GM21423 (cell line): Measurements from ENCODE around the gene USP17L30.
"Not testable (repeated sequence)": the region's sequence is repeated elsewhere in the genome, so short reads cannot be mapped to it uniquely, and the experiment has no call there.

Experiments
- ATAC-seq: cut with Tn5 transposase; IDR thresholded peaks from one replicate; pipeline ENCODE4 v1.9.1; 2021; ENCODE audit warnings: mild to moderate bottlenecking, moderate library complexity; ENCODE audit not compliant: unreplicated experiment

The USP17L30 gene

GRCh38 chr4:9362829-9363228 is at the start of gene USP17L30:
USP17L30 (plus strand) TSS chr4:9363129; CDS start chr4:9363129, 0 bp downstream.
- ATAC-seq: not testable (repeated sequence)

- not testable (repeated sequence) for ATAC-seq
These were observed 38.7 kb upstream of the USP17L30 start for GRCh38 chr4:9324191-9324590.

- not testable (repeated sequence) for ATAC-seq
These were observed 38.1 kb upstream of the USP17L30 start, which contains the start of gene USP17L24 for GRCh38 chr4:9324865-9325264. USP17L24 (plus strand) TSS chr4:9325165; CDS start chr4:9325165, 0 bp downstream.

- ATAC-seq: not testable (repeated sequence)
These were observed 33.3 kb upstream of the USP17L30 start, which contains the start of gene USP17L25 for GRCh38 chr4:9329611-9330010. USP17L25 (plus strand) TSS chr4:9329911; CDS start chr4:9329911, 0 bp downstream.

GRCh38 chr4:9334358-9334757 is 28.6 kb upstream of the USP17L30 start, which contains the start of gene USP17L26:
USP17L26 (plus strand) TSS chr4:9334658; CDS start chr4:9334658, 0 bp downstream.
- ATAC-seq: not testable (repeated sequence)

- not testable (repeated sequence) for ATAC-seq
These were observed 23.8 kb upstream of the USP17L30 start, which contains the start of gene USP17L5 for GRCh38 chr4:9339103-9339502. USP17L5 (plus strand) TSS chr4:9339403; CDS start chr4:9339403, 0 bp downstream.

- ATAC-seq: not testable (repeated sequence)
These were observed 19.1 kb upstream of the USP17L30 start, which contains the start of gene USP17L27 for GRCh38 chr4:9343848-9344247. USP17L27 (plus strand) TSS chr4:9344148; CDS start chr4:9344148, 0 bp downstream.

GRCh38 chr4:9348593-9348992 is 14.3 kb upstream of the USP17L30 start, which contains the start of gene USP17L28:
USP17L28 (plus strand) TSS chr4:9348893; CDS start chr4:9348893, 0 bp downstream.
- not testable (repeated sequence) for ATAC-seq

GRCh38 chr4:9350866-9351265 is 12.1 kb upstream of the USP17L30 start:
- not testable (repeated sequence) for ATAC-seq

- ATAC-seq: not testable (repeated sequence)
These were observed 9.6 kb upstream of the USP17L30 start, which contains the start of gene USP17L29 for GRCh38 chr4:9353338-9353737. USP17L29 (plus strand) TSS chr4:9353638; CDS start chr4:9353638, 0 bp downstream.

GRCh38 chr4:9379881-9380280 is 17.0 kb downstream of the USP17L30 start:
- ATAC-seq: not testable (repeated sequence)

GRCh38 chr4:9381012-9381534 is 18.1 kb downstream of the USP17L30 start:
- ATAC-seq: not testable (repeated sequence)

- ATAC-seq: no peak
These were observed 21.2 kb downstream of the USP17L30 start for GRCh38 chr4:9384126-9384525.

GRCh38 chr4:9389001-9389400 is 26.1 kb downstream of the USP17L30 start:
- ATAC-seq: not testable (repeated sequence)

GRCh38 chr4:9405774-9406173 is 42.8 kb downstream of the USP17L30 start:
- ATAC-seq: not testable (repeated sequence)

- ATAC-seq: not testable (repeated sequence)
These were observed 43.6 kb downstream of the USP17L30 start for GRCh38 chr4:9406491-9406890.

GRCh38 chr4:9409793-9410192 is 46.9 kb downstream of the USP17L30 start:
- no peak for ATAC-seq
